Thyroid gland (tissue), 4 donors: ENCODE data around the gene CHI3L2. TPM values are rescaled to one million over a fixed set of nuclear protein-coding genes. Genes with fewer than 3 reads are reported as not detected.
A peak's percentile ranks its signal among the peaks of the same experiment; 100 is the strongest.

Experiments
- DNase-seq, 2 donors: peaks; one replicate each; pipeline ENCODE4 v3.0.0-alpha.2; 2019
- H3K27ac ChIP-seq, 3 donors: fragments of 200-600 bp; sonication (generic); 1 replicate in 2 of 3; 2 replicates in 1 of 3; pipeline ENCODE4 v1.5.1; 2016 to 2019; ENCODE audit warnings: mild to moderate bottlenecking in 1 of 3, moderate library complexity in 1 of 3
- H3K27me3 ChIP-seq: fragments of 200-600 bp; sonication (generic); one replicate; pipeline ENCODE4 v1.5.1; 2019
- H3K36me3 ChIP-seq, 2 donors: fragments of 200-600 bp; sonication (generic); one replicate each; pipeline ENCODE4 v1.5.1; 2016 to 2019
- H3K4me1 ChIP-seq, 2 donors: fragments of 200-600 bp; sonication (generic); one replicate each; pipeline ENCODE4 v1.5.1; 2017 to 2019
- H3K4me3 ChIP-seq, 3 donors: fragments of 200-600 bp; sonication (generic); replicated peaks in 1 of 3; 1 replicate in 2 of 3; 2 replicates in 1 of 3; pipeline ENCODE4 v1.5.1; 2016; ENCODE audit warnings: mild to moderate bottlenecking in 1 of 3
- H3K9me3 ChIP-seq: fragments of 200-600 bp; sonication (generic); one replicate; pipeline ENCODE4 v1.5.1; 2017
- CTCF ChIP-seq, 6 experiments: fragments of 200-600 bp in 3 of 6; fragments of 450-650 bp in 3 of 6; sonication (generic) in 3 of 6; IDR thresholded peaks; one replicate each; pipeline ENCODE4 v1.5.1; 2016 to 2019; ENCODE audit warnings: antibody characterized with exemption in 6 of 6, mild to moderate bottlenecking in 2 of 6, inconsistent platforms in 1 of 6, moderate library complexity in 1 of 6
- POLR2A ChIP-seq, 2 donors: fragments of 450-650 bp; IDR thresholded peaks; one replicate each; pipeline ENCODE4 v1.6.1; 2017; ENCODE audit warnings: antibody characterized with exemption in 2 of 2, mild to moderate bottlenecking in 2 of 2, moderate library complexity in 1 of 2
- WGBS, 2 donors: methylation state at CpG; one replicate each; pipeline ENCODE4 v1.1.5; 2017; 5-methylcytosine and 5-hydroxymethylcytosine counted together
- intact Hi-C: fragments of 100-400 bp; cut with DNase I; formaldehyde crosslinking; loops from one replicate; pipeline ENCODE4 v1.15.1; 2023
- total RNA-seq, 4 donors: library from RNA; depleted of rRNA; stranded (reverse); fragments of >200 nt; gene quantifications; one replicate each; pipeline ENCODE4 v1.2.3, GENCODE V29; 2016

The CHI3L2 gene
- total RNA-seq, 4 donors from 2014 or later: 4.2 to 25.7 (median 11.8) TPM

DNA sequence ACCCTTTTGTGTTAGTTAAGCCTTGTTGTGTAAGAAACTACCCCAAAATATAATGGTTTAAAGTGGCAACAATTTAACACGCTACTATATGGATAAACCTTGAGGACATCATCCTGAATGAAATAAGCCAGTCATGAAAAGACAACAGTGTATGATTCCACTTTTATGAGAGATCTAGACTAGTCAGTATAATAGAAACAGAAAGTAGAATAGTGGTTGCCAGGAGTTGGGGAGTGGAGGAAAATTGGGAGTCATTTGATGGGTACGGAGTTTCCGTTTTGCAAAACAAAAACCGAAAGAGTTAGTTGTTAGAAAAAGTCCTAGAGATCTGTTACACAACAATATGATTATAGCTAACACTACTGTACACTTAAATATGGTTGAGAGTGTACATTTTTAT lies 47.1 kb downstream of the CHI3L2 start:
- intact Hi-C loops: no loop called here
- DNase-seq: no peak
- 75 to 83% methylated on average over 4 of the region's 4 CpGs for WGBS, 2 donors
- no peaks in the 10 kb centered on the region for H3K9me3 ChIP-seq
- H3K27ac ChIP-seq: peak overlapping the region in 2 of 3 donors; percentile 19 to 25
- no peak overlapping the region for H3K4me3 ChIP-seq
- peaks cover 11 to 20% of the 10 kb centered on the region in 2 donors for H3K4me1 ChIP-seq
- TF ChIP-seq CTCF (IDR thresholded peaks at IDR 0.05) (no peak), POLR2A (IDR thresholded peaks at IDR 0.05) (no peak)
- H3K27me3 ChIP-seq: no peaks in the 10 kb centered on the region
- no peaks in the 10 kb centered on the region for H3K36me3 ChIP-seq

- H3K36me3 ChIP-seq: no peaks in the 10 kb centered on the region
- peak; percentile 63 to 73 for DNase-seq
- intact Hi-C loops: no loop called here
- peaks cover 11 to 20% of the 10 kb centered on the region in 2 donors for H3K4me1 ChIP-seq
- H3K9me3 ChIP-seq: no peaks in the 10 kb centered on the region
- WGBS, 2 donors: 30 to 39% methylated on average over 1 of the region's 1 CpG
- H3K27me3 ChIP-seq: no peaks in the 10 kb centered on the region
- peak overlapping the region in 2 of 3 donors; percentile 19 to 25 for H3K27ac ChIP-seq
- TF ChIP-seq POLR2A (IDR thresholded peaks at IDR 0.05) (no peak), CTCF (IDR thresholded peaks at IDR 0.05) (no peak)
- H3K4me3 ChIP-seq: no peak overlapping the region
Observed at GRCh38 chr1:111275079-111275478, 47.6 kb downstream of the CHI3L2 start.

- no peaks in the 10 kb centered on the region for H3K27me3 ChIP-seq
- H3K4me3 ChIP-seq: no peak overlapping the region
- TF ChIP-seq CTCF (IDR thresholded peaks at IDR 0.05): no peak
- no peak for TF ChIP-seq POLR2A (IDR thresholded peaks at IDR 0.05)
- intact Hi-C loops: no loop called here
- H3K9me3 ChIP-seq: no peaks in the 10 kb centered on the region
- DNase-seq: no peak
- H3K4me1 ChIP-seq: peaks cover 8 to 15% of the 10 kb centered on the region in 2 donors
- H3K27ac ChIP-seq: peak overlapping the region in 2 of 3 donors; percentile 9 to 19
- no peaks in the 10 kb centered on the region for H3K36me3 ChIP-seq
Observed at GRCh38 chr1:111275780-111276433, 48.4 kb downstream of the CHI3L2 start.

- no peak overlapping the region for H3K27ac ChIP-seq
- DNase-seq: no peak
- TF ChIP-seq CTCF (IDR thresholded peaks at IDR 0.05) (no peak), POLR2A (IDR thresholded peaks at IDR 0.05) (no peak)
- no peaks in the 10 kb centered on the region for H3K9me3 ChIP-seq
- H3K4me3 ChIP-seq: no peak overlapping the region
- 85% methylated on average over 4 of the region's 4 CpGs for WGBS, 2 donors
- no peaks in the 10 kb centered on the region for H3K36me3 ChIP-seq
- H3K4me1 ChIP-seq: peaks cover 4 to 7% of the 10 kb centered on the region in 2 donors
- H3K27me3 ChIP-seq: no peaks in the 10 kb centered on the region
- intact Hi-C loops: no loop called here
Observed at GRCh38 chr1:111279144-111279543, 51.6 kb downstream of the CHI3L2 start.

GRCh38 chr1:111280267-111280666 lies 52.8 kb downstream of the CHI3L2 start:
- Histone ChIP-seq H3K9me3 (no peaks in the 10 kb centered on the region), H3K4me3 (no peak overlapping the region), H3K27ac (no peak overlapping the region), H3K4me1 (peaks cover 0 to 3% of the 10 kb centered on the region in 2 donors), H3K27me3 (no peaks in the 10 kb centered on the region), H3K36me3 (no peaks in the 10 kb centered on the region)
- TF ChIP-seq POLR2A (IDR thresholded peaks at IDR 0.05) (no peak), CTCF (IDR thresholded peaks at IDR 0.05) (no peak)
- DNase-seq: no peak
- intact Hi-C loops: no loop called here
